GM12878 (cell line): ENCODE results near the gene ZACN. TPM values are rescaled to one million over a fixed set of nuclear protein-coding genes. Genes with fewer than 3 reads are reported as not detected.

Experiments
- BCLAF1 ChIP-seq: fragments of 450-650 bp; IDR thresholded peaks from 2 replicates; pipeline ENCODE4 v1.6.1; 2017; ENCODE audit warnings: antibody characterized with exemption, mild to moderate bottlenecking, moderate library complexity
- BHLHE40 ChIP-seq, 2 experiments: fragments of 450-650 bp in 1 of 2; IDR thresholded peaks; 2 replicates each; pipeline ENCODE4 v1.6.1; 2011 to 2017; ENCODE audit warnings: low read depth in 2 of 2, borderline replicate concordance in 1 of 2, improper control_type of control experiment in 1 of 2, low read length in 1 of 2, mild to moderate bottlenecking in 1 of 2
- CBX5 ChIP-seq: sonication (generic); IDR thresholded peaks from 2 replicates; pipeline ENCODE4 v1.6.1; 2016; ENCODE audit warnings: low read depth, moderate library complexity, mild to moderate bottlenecking, inconsistent platforms
- E2F4 ChIP-seq: IDR thresholded peaks from 2 replicates; pipeline ENCODE4 v1.6.1; 2012; ENCODE audit warnings: low read depth, low read length, improper control_type of control experiment
- EED ChIP-seq: sonication (generic); IDR thresholded peaks from 2 replicates; pipeline ENCODE4 v1.6.1; 2016; ENCODE audit warnings: antibody characterized with exemption, low read depth
- EGR1 ChIP-seq, 2 experiments: IDR thresholded peaks; 1 replicate in 1 of 2; 2 replicates in 1 of 2; pipeline ENCODE4 v1.6.1; 2011 to 2012; ENCODE audit warnings: low read depth in 2 of 2, low read length in 2 of 2, borderline replicate concordance in 1 of 2, mild to moderate bottlenecking in 1 of 2, moderate library complexity in 1 of 2
- HSF1 ChIP-seq: fragments of 150-350 bp; IDR thresholded peaks from 2 replicates; pipeline ENCODE4 v1.6.1; 2014; ENCODE audit warnings: mild to moderate bottlenecking, low read depth, low read length
- NKRF ChIP-seq: fragments of 450-650 bp; conservative IDR thresholded peaks from 2 replicates; pipeline ENCODE4 v1.6.1; 2017; ENCODE audit warnings: mild to moderate bottlenecking, moderate library complexity
- NR2C1 ChIP-seq: fragments of 450-650 bp; IDR thresholded peaks from 2 replicates; pipeline ENCODE4 v1.6.1; 2017; ENCODE audit warnings: antibody characterized with exemption, mild to moderate bottlenecking, moderate library complexity
- PML ChIP-seq: IDR thresholded peaks from 2 replicates; pipeline ENCODE4 v1.6.1; 2012; ENCODE audit warnings: low read length, inconsistent platforms
- POLR2AphosphoS5 ChIP-seq: IDR thresholded peaks from 2 replicates; pipeline ENCODE4 v1.6.1; 2011; ENCODE audit warnings: mild to moderate bottlenecking, low read length, inconsistent platforms
- SMAD1 ChIP-seq: fragments of 450-650 bp; IDR thresholded peaks from 2 replicates; pipeline ENCODE4 v1.6.1; 2018; ENCODE audit warnings: mild to moderate bottlenecking, low read depth; ENCODE audit not compliant: partially characterized antibody
- SP1 ChIP-seq: IDR thresholded peaks from one replicate; pipeline ENCODE4 v1.6.1; 2011; ENCODE audit warnings: low read depth, low read length
- SPI1 ChIP-seq: IDR thresholded peaks from 2 replicates; pipeline ENCODE4 v1.6.1; 2011; ENCODE audit warnings: low read depth, mild to moderate bottlenecking, low read length, moderate library complexity, borderline replicate concordance; ENCODE audit not compliant: insufficient read depth
- SREBF2 ChIP-seq: IDR thresholded peaks from 2 replicates; pipeline ENCODE4 v1.6.1; 2012; ENCODE audit warnings: mild to moderate bottlenecking, low read length
- SRF ChIP-seq, 2 experiments: IDR thresholded peaks; 2 replicates each; pipeline ENCODE4 v1.6.1; 2011; ENCODE audit warnings: low read depth in 2 of 2, low read length in 2 of 2, mild to moderate bottlenecking in 1 of 2, moderate library complexity in 1 of 2
- YY1 ChIP-seq: IDR thresholded peaks from 2 replicates; pipeline ENCODE4 v1.6.1; 2011; ENCODE audit warnings: low read depth, mild to moderate bottlenecking, low read length
- ZNF687 ChIP-seq: fragments of 450-650 bp; IDR thresholded peaks from 2 replicates; pipeline ENCODE4 v1.6.1; 2017; ENCODE audit warnings: mild to moderate bottlenecking, moderate library complexity
- polyA plus RNA-seq, 11 experiments: library from polyadenylated mRNA; depleted of rRNA in 4 of 11; unstranded in 6 of 11; stranded (reverse) in 5 of 11; fragments of >200 nt; fragmentation: Nextera tagmentation in 4 of 11; fragmentation: Illumina TruSeq in 1 of 11; extraction: Ambion mirVana in 4 of 11; extraction: Trizol in 1 of 11; gene quantifications; 1 replicate in 1 of 11; 2 replicates in 10 of 11; pipeline versions ENCODE4 v1.2.1 to v1.2.3, GENCODE V29; 2011 to 2016; ENCODE audit warnings: inconsistent platforms in 2 of 11, missing spikeins in 2 of 11, low read depth in 1 of 11
- total RNA-seq, 4 experiments: library from RNA; depleted of rRNA in 3 of 4; stranded (reverse); fragments of >200 nt in 3 of 4; fragmentation: Illumina TruSeq in 1 of 4; extraction: Trizol in 1 of 4; gene quantifications; 2 replicates each; pipeline versions ENCODE4 v1.2.1 to v1.2.3, GENCODE V29; 2013 to 2021

ZACN gene
- total and polyA plus RNA-seq, 10 of the 15 experiments (the other 5 are each of a cell fraction or from before 2014, with no cell fraction given): 0.06 to 11.3 (median 0.47) TPM; not detected in 2

GRCh38 chr17:76072148-76072858, 6.7 kb upstream of the ZACN start, which contains the start of gene SRP68 (continued):
- TF ChIP-seq ZNF687: peak; percentile 69
- TF ChIP-seq SRF (IDR thresholded peaks at IDR 0.05; ENCODE audit: low read depth in 2 of 2, low read length in 2 of 2): no peak
- TF ChIP-seq POLR2AphosphoS5: peak; percentile 75
- TF ChIP-seq EED: no peak
- no peak for TF ChIP-seq SMAD1
- no peak for TF ChIP-seq SREBF2
- no peak for TF ChIP-seq CBX5
- no peak for TF ChIP-seq E2F4
- TF ChIP-seq BCLAF1: no peak
- peak in 1 of 2 experiments; percentile 49; a peak in 1 of 4 replicates for TF ChIP-seq BHLHE40 (IDR thresholded peaks at IDR 0.05; ENCODE audit: borderline replicate concordance in 1 of 2, low read depth in 2 of 2, low read length in 1 of 2)
- no peak for TF ChIP-seq SPI1
- no peak; the same call in 1 of the 2 replicates for TF ChIP-seq PML
- TF ChIP-seq YY1: peak; percentile 97
- TF ChIP-seq NR2C1: peak; percentile 78
- peak in 1 of 2 experiments; percentile 71; a peak in 1 of 3 replicates for TF ChIP-seq EGR1 (IDR thresholded peaks at IDR 0.05; ENCODE audit: borderline replicate concordance in 1 of 2, low read depth in 2 of 2, low read length in 2 of 2)
- TF ChIP-seq NKRF: peak; percentile 44
- TF ChIP-seq SP1: peak; percentile 14
- no peak for TF ChIP-seq HSF1
